Panc1 (cell line): Measurements from ENCODE around the gene NRROS. TPM values are rescaled to one million over a fixed set of nuclear protein-coding genes. Genes with fewer than 3 reads are reported as not detected.

ENCODE experiments used
- ATAC-seq: fragments of 200-7000 bp; cut with Tn5 transposase; 2 replicates; pipeline ENCODE4 v1.9.1; 2020; ENCODE audit warnings: mild to moderate bottlenecking, moderate library complexity
- BruUV-seq: library from RNA; stranded (reverse); fragments of 400-500 nt; replicated peaks from 2 replicates; lab custom pipeline; 2021; lab: Mats Ljungman, UMichigan
- CTCF ChIA-PET: fragments of 300-600 bp; sonication (Branson Sonifier 250); formaldehyde crosslinking; loops from one replicate; lab custom pipeline; 2022; ENCODE audit warnings: antibody characterized with exemption; lab: Charles Lee
- POLR2A ChIA-PET: fragments of 300-600 bp; sonication (Branson Sonifier 250); formaldehyde crosslinking; loops from one replicate; lab custom pipeline; 2022; ENCODE audit warnings: antibody characterized with exemption; lab: Charles Lee
- DNase-seq: peaks from one replicate; pipeline ENCODE4 v3.0.0-alpha.2; 2010; ENCODE audit warnings: low read depth, low spot score
- H3K27ac ChIP-seq: 2 replicates; pipeline ENCODE4 v1.5.1; 2011; ENCODE audit warnings: mild to moderate bottlenecking, low read length, inconsistent platforms
- H3K27me3 ChIP-seq: fragments of 200-500 bp; sonication (Bioruptor generic); 2 replicates; pipeline ENCODE4 v1.6.0; 2014; ENCODE audit warnings: low read length, inconsistent platforms; ENCODE audit not compliant: control insufficient read depth, insufficient read depth
- H3K36me3 ChIP-seq: fragments of 200-500 bp; sonication (Bioruptor generic); 2 replicates; pipeline ENCODE4 v1.5.1; 2014; ENCODE audit warnings: inconsistent platforms, mild to moderate bottlenecking, low read length, moderate library complexity; ENCODE audit not compliant: control insufficient read depth, insufficient read depth
- H3K4me1 ChIP-seq: 2 replicates; pipeline ENCODE4 v1.5.1; 2011; ENCODE audit warnings: inconsistent platforms, mild to moderate bottlenecking, low read length, moderate library complexity; ENCODE audit not compliant: control insufficient read depth, insufficient read depth
- H3K4me3 ChIP-seq, 2 experiments: 2 replicates each; pipeline ENCODE4 v1.5.1; 2011 to 2012; ENCODE audit warnings: low read depth in 2 of 2, low read length in 2 of 2, mild to moderate bottlenecking in 2 of 2, inconsistent platforms in 1 of 2, moderate library complexity in 1 of 2
- H3K9me3 ChIP-seq: fragments of 200-500 bp; sonication (Bioruptor generic); 2 replicates; pipeline ENCODE4 v1.5.1; 2014; ENCODE audit warnings: low read depth, mild to moderate bottlenecking, inconsistent platforms, low read length, moderate library complexity; ENCODE audit not compliant: control insufficient read depth, insufficient read depth
- CTCF ChIP-seq: fragments of 450-650 bp; IDR thresholded peaks from 2 replicates; pipeline ENCODE4 v1.5.1; 2017; ENCODE audit warnings: mild to moderate bottlenecking
- POLR2AphosphoS5 ChIP-seq: IDR thresholded peaks from 2 replicates; pipeline ENCODE4 v1.6.1; 2012; ENCODE audit warnings: mild to moderate bottlenecking, low read depth, low read length, moderate library complexity
- SIN3A ChIP-seq: IDR thresholded peaks from 2 replicates; pipeline ENCODE4 v1.6.1; 2012; ENCODE audit warnings: low read depth, mild to moderate bottlenecking, low read length, moderate library complexity, borderline replicate concordance; ENCODE audit not compliant: insufficient read depth
- TCF7L2 ChIP-seq: IDR thresholded peaks from 2 replicates; pipeline ENCODE4 v1.6.1; 2011; ENCODE audit warnings: mild to moderate bottlenecking, low read depth, low read length, inconsistent platforms
- in situ Hi-C: cut with HindIII; loops from 2 replicates; pipeline ENCODE4 v1.10.0; 2016; ENCODE audit warnings: low sequenced_read_pairs, low pct_unique_long_range_greater_than_20kb
- intact Hi-C: fragments of 100-400 bp; cut with micrococcal nuclease; formaldehyde crosslinking; loops from one replicate; pipeline ENCODE4 v1.10.0; 2022; ENCODE audit not compliant: unreplicated experiment
- total RNA-seq: library from RNA; stranded (reverse); gene quantifications from one replicate; pipeline ENCODE4 v1.2.1, GENCODE V29; 2021; ENCODE audit not compliant: unreplicated experiment
- TF ChIP-seq, protein P1 (sequence below), 2 experiments: IDR thresholded peaks; 2 replicates each; pipeline ENCODE4 v1.6.1; 2011 to 2012; ENCODE audit warnings: low read depth in 2 of 2, control low read depth in 1 of 2, low read length in 1 of 2, mild to moderate bottlenecking in 1 of 2, moderate library complexity in 1 of 2; ENCODE audit not compliant: insufficient read depth in 1 of 2

The NRROS gene
- total RNA-seq, 1 experiment from 2014 or later: 8.8 TPM

DNA sequence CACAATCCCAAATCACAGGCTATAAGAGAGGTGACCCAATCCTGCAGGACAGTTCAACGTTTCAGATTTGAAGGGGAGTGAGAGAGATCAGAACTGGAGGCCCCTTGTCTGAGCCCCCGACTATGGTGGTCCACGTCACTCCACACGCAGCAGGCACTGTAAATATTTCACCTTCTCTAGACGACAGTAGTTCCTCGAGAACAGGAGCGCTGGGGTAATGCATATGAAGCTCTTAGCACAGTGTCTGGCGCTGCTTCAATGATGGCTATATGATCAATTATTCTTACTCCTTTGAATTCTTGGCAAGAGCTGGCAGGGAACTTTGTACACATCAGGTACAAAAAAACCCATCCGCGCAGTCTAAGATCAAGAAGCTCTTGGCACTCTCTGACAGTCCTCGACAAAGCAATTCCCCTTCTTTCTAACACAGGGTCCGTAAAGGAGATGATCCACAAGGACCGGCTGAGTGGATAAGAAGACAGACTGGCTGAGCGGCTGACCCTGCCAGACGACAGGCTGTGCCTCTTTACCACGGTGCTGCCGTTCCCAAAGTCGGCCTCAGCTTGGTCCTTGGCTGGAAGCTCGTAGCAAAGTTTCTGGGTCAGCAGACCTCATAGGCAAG, 522 bp upstream of the NRROS start:
- in situ Hi-C loops: no loop called here
- ChIA-PET POLR2A (no interaction called here), CTCF (no interaction called here)
- Histone ChIP-seq H3K27ac (peak overlapping the region; percentile 82), H3K4me1 (peaks cover 26% of the 10 kb centered on the region), H3K9me3 (no peaks in the 10 kb centered on the region), H3K4me3 (peak overlapping the region; percentile 51 to 59), H3K36me3 (no peaks in the 10 kb centered on the region), H3K27me3 (no peaks in the 10 kb centered on the region)
- no TSS peak for BruUV-seq
- peak; percentile 59 for ATAC-seq
- intact Hi-C loops: no loop called here
- no peak for DNase-seq
- TF ChIP-seq SIN3A (no peak), POLR2AphosphoS5 (no peak), TCF7L2 (no peak), CTCF (no peak)
- TF ChIP-seq, protein P1, sequence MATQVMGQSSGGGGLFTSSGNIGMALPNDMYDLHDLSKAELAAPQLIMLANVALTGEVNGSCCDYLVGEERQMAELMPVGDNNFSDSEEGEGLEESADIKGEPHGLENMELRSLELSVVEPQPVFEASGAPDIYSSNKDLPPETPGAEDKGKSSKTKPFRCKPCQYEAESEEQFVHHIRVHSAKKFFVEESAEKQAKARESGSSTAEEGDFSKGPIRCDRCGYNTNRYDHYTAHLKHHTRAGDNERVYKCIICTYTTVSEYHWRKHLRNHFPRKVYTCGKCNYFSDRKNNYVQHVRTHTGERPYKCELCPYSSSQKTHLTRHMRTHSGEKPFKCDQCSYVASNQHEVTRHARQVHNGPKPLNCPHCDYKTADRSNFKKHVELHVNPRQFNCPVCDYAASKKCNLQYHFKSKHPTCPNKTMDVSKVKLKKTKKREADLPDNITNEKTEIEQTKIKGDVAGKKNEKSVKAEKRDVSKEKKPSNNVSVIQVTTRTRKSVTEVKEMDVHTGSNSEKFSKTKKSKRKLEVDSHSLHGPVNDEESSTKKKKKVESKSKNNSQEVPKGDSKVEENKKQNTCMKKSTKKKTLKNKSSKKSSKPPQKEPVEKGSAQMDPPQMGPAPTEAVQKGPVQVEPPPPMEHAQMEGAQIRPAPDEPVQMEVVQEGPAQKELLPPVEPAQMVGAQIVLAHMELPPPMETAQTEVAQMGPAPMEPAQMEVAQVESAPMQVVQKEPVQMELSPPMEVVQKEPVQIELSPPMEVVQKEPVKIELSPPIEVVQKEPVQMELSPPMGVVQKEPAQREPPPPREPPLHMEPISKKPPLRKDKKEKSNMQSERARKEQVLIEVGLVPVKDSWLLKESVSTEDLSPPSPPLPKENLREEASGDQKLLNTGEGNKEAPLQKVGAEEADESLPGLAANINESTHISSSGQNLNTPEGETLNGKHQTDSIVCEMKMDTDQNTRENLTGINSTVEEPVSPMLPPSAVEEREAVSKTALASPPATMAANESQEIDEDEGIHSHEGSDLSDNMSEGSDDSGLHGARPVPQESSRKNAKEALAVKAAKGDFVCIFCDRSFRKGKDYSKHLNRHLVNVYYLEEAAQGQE (IDR thresholded peaks at IDR 0.05; ENCODE audit: insufficient read depth in 1 of 2, low read depth in 2 of 2, low read length in 1 of 2): no peak

GRCh38 chr3:196640297-196641018, 964 bp downstream of the NRROS start:
- CTCF ChIA-PET: no interaction called here

More at GRCh38 chr3:196640297-196641018, 964 bp downstream of the NRROS start:
- POLR2A ChIA-PET: interaction anchor here (0.7 kb wide), 1 partner anchor 57 kb away, joined by 3 read pairs; no protein-coding TSS in a partner anchor
- DNase-seq (no peak), ATAC-seq (no peak)
- no peaks in the 10 kb centered on the region for H3K27me3 ChIP-seq
- peak overlapping the region; percentile 51 to 59 for H3K4me3 ChIP-seq
- in situ Hi-C loops: no loop called here
- BruUV-seq: no TSS peak
- peaks cover 23% of the 10 kb centered on the region for H3K4me1 ChIP-seq
- peak overlapping the region; percentile 82 for H3K27ac ChIP-seq
- intact Hi-C loops: no loop called here
- H3K36me3 ChIP-seq: no peaks in the 10 kb centered on the region
- H3K9me3 ChIP-seq: no peaks in the 10 kb centered on the region
- TF ChIP-seq CTCF (no peak), TCF7L2 (no peak), POLR2AphosphoS5 (no peak), SIN3A (no peak)
- TF ChIP-seq, protein P1 (IDR thresholded peaks at IDR 0.05; ENCODE audit: insufficient read depth in 1 of 2, low read depth in 2 of 2, low read length in 1 of 2): no peak
